HG02763 (cell line): ENCODE data around the gene FAIM2.

Experiments
- ATAC-seq: cut with Tn5 transposase; IDR thresholded peaks from one replicate; pipeline ENCODE4 v1.9.1; 2021; ENCODE audit warnings: mild to moderate bottlenecking, moderate library complexity; ENCODE audit not compliant: unreplicated experiment

FAIM2 gene

DNA sequence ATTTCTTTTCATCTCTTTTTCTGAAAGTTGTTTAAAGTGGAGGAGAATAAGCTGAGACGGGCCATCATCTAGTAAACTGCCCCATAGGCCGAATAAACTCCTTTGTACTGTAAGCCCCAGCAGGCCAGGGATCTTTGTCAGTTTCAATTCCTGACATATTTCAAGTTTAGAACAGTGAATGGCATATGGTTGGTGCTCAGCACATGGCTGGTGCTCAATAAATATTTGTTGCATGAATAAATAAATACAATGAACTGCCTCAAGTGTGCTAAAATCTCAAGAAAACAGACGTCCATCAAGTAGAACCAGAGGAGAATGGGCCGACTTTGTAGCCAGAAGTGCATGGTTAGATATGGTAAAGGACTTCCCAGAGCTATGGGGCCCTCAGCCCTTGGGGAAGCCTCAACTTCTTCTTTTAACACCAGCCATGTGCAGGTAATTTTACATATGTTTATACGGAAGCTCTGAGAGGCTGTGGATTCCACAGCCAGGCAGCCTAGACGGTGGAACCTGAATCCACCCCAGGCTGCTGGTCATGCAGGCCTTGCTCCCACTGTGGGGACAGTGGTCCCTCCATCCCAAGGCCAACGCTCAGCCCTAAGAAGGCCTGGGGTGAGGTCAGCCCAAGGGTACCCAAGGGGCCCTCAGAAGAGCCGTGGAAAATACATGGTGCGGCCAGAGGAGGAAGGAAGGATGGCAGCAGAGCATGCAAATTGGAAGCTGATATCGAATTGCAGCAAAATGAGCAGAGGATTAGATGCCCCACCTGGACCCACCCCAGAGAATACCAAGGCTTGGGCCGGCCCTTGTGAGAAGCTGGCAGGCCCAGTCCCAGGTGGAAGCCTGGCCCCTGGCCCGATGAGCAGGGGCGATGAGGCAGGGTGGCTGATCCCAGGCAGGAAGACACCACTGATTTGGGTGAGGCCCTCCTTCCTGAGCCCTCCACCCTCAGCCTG, 38.1 kb upstream of the FAIM2 start:
- ATAC-seq: no peak

DNA sequence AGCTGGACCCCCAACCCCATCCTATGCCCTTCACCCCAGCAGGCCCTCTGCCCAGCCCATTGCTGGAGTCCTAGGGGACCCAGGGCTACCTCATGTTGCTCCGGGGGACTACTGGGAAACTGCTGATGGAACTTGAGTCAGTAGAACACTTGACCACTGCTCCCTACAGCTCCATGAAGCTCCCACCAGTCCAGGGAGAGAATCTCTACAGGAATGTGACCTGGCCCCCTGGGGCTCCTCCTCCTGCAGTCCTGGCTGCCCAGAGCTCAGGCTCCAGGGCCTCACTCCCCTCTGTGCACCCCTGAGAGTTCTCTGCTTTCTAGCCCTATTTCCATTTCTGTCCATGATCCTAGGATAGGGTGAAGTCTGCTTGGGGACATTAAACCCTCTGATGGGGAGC, 36.0 kb upstream of the FAIM2 start:
- ATAC-seq: no peak

DNA sequence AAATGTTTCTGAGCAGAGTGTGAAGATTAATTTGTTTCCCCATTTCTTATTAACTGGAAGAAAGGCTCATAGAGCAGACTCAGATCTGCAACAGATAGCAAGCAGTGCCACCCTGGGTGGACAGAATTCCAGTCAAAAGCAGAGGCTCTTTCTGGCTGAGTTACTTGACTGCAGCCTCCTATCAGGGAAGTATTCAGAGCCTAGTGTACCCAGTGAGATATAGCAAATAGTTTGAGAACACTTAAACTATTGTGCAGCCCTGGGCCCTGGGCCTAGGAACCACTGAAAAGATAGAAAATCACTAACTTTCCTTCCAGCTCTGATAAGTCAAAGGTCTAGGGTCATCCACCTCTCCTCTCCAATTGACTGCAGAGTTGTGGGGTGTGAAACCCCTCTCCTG, 35.6 kb upstream of the FAIM2 start:
- ATAC-seq: no peak

DNA sequence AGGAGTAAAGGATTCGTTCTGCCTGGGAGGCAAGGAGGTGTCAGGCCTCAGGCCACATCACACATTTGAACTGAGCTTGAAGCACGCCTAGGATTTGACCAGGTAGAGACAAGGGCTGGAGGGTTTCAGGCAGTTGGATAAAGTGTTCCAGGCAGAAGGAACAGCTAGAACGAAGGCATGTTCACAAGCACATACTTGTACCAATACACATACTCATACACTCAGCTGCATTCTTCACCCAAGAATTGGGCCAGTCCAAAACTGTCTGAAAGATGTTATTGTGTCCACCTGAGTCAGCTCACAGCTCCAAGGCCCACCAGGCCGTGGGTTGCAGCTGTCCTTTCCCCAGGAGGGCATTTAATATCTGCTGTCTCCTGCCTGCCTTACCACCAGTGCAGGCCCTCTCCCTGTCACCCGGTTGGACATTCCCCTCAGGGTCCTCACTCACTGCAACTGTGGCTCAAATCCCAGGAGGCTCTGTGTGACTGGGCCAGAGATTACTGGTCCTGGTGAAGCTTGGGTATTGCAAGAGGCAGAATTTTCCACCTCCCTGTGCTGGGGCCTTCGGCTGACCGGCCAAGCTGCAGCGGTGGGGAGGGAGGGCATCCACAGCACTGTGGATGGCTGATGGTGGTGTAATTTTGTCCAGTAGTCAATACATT, 34.1 kb upstream of the FAIM2 start:
- ATAC-seq: no peak

DNA sequence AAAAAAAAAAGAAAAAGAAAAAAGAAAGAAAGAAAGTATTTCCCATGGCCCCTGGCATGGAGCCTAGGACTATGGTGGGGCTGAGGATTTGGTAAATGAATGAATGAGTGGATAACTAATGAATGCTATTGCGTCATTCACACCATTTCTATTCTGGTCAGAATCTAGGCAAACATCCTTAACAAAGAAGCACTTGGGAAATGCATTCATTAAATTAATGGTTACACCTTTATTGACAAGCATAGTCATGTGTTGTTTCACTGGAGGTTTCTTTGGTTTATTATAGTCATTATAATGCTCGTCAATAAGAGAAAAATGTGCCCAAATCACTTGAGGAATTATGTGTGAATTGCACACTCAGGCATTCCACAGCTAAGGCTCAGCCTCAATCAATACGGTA, 33.2 kb upstream of the FAIM2 start:
- ATAC-seq: no peak

DNA sequence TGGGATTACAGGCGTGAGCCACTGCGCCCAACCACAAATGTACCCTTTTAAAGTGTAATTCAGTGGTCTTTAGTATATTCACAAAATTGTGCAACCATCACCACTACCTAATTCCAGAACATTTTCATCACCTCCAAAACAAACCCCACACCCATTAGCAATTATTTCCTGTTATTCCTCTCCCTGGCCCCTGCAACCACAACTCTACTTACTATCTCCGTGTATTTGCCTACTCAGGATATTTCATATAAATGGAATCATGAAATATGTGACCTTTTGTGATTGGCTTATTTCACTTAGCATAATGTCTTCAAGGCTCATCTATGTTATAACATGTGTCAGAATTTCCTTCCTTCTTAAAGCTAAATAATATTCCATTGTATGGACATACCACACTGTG, 30.8 kb upstream of the FAIM2 start:
- ATAC-seq: no peak

DNA sequence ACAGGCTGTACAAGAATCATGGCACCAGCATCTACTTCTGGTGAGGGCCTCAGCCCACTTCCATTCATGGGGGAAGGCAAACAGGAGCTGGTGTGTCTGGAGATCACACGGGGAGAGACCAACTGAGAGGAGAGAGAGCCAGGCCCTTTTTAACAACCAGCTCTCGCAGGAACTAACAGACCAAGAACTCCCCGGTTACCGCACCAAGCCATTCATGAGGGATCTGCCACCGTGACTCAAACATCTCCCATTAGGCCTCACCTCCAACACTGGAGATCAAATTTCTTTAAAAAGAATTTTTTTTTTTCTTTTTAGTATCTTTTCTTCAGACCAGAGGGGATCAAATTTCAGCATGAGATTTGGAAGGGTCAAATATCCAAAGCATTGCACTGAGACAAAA, 30.1 kb upstream of the FAIM2 start:
- no peak for ATAC-seq

DNA sequence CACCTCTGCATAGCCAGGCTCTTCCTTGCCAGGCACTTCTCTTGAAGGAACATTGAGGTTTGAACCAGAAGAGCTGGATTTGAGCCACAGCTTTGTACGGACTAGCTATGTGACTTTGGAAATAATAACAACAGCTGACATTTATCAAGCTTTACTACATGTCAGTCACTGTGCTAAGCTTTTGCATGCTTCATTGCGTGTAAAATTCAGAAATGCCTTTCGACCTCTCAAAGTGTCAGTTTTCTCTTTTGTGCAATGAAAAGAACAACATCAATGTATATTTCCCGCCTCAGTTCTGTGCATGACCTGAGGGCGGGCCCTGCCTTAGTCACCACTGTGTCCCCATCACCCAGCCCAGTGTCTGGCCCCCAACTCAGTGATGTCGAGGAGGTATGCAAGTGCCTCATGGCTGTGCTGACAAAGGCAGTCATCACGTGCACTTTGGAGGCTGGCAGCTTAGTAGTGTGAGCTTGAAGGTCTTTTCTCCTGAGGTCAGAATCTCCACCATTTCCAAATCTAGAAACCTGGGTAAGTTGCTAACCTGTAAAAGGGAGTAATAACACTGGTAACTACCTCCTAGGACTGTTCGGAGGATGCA, 28.9 kb upstream of the FAIM2 start:
- ATAC-seq: no peak

DNA sequence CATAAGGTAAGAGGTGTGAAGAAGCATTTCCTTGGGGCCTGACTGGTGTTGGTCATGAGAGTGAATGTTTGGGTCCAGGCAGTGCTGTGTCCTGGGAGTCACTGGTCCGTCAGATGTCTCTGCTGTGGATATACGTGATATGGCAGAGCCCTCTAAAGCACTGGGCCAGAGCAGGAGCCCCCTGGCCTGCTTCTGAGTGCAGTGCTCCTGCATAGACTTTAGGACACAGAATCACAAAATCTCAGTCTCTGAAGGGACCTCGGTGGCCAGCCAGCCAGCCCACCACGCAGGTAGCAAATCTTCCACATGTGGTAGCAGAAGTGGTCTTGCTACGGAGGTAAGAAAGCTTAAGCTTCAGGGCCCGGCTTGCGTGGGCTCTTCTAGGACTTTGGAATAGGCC, 28.3 kb upstream of the FAIM2 start:
- no peak for ATAC-seq

DNA sequence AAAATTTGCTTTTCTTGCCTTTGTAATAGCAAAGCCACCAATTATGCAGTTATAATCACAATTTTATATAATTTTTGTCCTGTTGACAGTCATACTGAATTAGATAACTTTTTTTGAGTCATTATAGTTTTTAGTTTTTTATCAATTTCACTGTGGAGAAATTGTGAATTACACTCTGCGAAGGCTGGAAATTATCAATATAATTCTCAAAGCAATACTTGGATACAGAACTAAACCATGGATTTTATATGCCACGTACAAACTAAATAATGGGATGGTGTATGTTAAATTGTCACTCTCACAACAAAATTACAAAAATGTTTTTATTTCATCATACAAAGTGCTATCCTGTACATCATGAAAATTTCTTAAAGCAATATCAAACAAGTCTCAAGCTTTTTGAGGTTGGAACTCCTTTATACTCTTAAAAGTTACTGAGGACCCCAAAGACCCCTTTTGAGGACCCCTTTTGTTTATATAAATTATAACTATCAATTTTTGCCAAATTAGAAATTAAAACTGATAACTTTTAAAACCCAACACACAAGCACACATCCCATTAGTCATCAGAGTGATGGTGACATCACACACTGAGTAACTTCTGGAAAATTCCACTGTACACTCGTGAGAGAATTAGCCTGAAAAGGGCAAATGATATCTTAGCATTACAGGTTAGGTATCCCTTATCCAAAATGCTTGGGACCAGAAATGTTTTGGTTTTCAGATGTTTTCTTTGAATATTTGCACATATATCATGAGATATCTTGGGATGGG, 27.0 kb upstream of the FAIM2 start:
- ATAC-seq: no peak

DNA sequence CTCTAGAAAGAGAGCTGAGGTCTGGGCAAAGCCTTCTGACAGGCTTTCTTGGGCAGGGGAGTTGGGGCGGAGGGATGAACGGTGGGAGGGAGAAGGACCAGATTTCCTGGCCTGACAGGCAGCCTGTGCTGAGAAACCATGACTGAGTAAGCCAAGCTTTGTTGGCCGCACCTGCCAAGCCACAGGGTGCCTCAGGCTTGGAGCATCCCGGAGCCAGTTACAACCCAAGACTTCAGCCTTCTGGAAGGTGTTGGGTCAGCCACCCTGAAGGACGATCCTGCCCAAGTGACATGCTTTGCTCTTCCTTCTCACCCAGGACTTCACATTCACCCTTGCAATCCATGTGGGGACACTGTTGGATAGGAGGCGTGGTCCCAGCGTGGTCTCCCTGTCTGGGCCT, 25.9 kb upstream of the FAIM2 start:
- ATAC-seq: no peak

DNA sequence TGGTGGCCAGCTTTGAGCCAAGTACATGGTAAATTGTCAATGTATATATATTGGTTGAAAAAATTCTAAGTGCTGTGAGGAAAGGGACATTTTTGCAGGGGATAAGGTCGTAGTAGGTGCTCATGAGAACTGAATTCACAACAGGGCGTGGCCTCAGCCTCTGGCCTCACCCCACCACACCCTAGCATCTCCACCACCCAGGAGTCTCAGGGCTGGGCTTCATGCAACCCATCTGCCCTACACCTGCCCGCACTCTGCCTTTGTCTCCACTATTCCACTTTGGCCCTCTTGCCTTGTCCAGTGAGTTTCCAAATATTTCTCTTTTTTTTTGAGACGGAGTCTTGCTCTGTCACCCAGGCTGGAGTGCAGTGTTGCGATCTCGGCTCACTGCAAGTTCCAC, 24.8 kb upstream of the FAIM2 start:
- no peak for ATAC-seq

DNA sequence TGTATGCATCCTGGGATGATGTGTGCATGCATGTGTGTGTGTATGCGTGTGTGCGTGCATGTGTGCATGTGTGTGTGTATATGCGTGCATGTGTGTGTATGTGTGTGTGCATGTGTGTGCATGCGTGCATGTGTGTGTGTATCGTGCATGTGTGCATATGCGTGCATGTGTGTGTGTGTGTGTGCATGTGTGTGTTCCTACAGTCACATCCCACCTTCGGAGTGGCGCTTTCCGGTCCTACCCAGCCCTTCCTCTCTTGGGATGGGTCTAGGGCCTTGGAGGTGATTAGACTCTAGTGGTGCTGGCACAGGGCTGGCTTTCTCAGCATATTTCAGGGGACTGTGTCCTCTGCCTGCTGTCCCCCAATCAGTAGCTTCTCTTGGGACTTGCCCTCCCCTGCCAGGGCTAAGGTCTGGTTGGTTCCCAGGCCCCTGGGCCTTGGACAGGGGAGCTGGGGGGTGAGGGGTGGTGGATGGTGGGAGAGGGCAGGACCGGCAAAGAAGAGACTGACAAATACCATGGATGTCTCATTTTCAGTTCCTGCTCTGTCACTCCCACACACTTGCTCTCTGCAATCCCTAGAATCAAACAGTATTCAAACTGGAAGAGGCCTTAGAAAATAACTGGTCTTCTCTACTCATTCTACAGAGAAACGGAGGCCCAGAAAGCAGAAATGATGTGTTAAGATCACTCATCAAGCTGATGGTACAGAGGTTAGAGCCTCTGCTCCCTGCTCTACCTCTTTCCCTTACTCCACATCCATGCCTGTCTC, 21.9 kb upstream of the FAIM2 start:
- ATAC-seq: no peak

DNA sequence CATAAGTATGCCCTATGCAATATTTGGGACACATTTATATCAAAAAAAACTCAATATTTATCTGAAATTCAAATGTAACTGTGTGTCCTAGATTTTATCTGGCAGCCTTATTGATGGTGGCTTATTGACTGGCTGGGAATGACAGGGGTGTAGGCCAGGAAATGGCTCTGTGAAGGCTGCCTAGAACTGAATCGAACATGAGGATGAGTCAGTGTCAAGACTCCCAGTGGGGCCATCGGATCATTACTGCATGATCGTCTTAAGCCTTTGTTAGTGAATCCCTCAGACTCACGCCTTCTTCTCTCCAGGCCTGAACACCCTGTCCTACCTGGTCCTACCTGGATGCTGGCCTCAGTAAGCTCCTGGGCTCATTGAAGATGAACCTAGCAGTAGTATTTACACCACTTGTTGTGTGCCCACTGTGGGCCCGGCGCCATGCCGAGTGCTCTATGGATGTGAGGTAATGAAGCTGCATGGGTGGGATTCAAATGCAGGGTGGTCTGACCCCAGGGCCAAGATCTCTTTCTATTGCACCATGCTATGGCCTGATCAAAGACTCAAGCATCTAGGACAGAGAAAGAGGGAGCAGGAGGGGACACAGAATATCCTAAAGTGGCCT, 21.0 kb upstream of the FAIM2 start:
- ATAC-seq: no peak

DNA sequence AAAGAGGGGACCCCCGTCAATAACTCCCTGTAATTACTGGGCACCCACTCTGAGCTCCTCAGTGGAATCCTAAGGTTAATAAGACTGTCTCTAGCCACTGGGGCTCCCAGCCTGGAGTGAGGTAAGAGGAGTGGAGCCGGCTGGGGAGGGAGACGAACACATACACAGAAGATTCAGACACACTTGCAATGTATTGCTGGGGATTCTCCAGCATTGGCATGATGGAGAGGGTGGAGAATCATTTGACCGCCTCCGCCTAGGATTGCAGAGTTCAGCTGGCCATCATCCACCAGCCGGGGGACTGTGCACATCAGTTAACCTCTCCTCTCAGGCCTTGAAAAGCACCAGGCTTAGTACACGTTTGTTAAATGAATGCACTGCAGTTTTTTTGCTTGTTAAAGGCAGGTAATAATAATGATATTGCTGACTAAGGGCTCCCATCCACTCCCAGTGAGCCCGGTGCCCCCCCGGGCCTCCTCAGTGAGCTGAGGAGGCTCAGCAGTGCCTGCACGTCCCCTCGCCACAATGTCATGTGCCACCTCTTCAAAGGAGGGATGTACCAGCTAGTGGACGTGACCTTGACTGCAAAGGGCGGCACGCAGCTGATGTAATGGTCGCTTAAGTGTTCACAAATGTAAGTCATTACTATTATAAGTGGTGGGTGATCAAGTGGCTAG, 20.3 kb upstream of the FAIM2 start:
- no peak for ATAC-seq

DNA sequence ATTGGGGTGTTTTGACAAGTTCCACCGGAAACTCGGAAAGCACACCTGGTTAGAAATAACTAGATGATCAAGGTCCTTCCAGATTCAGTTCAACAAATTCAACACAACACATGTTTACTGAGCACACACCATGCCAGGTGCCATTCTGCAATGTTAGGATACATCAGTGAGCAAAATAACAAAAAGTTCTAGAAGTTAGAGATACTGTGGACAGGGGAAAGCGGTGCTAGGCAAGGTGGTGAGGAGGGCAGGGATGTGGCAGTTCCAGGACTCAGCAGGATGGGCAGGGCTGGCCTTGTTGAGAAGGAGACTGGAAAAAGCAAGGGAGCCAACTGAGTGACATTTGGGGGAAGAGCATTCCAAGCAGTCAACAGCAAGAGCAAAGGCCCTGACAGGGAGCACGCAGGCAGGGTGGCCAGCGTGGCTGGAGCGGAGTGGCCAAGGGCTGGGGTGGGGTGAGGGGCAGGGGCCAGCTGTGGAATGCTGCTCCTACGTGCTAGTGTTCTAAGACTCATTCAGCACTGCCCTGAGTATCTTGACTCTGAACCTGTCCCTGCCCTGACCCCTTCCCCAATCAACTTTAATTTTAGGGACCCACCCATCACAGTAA, 19.4 kb upstream of the FAIM2 start:
- ATAC-seq: no peak

DNA sequence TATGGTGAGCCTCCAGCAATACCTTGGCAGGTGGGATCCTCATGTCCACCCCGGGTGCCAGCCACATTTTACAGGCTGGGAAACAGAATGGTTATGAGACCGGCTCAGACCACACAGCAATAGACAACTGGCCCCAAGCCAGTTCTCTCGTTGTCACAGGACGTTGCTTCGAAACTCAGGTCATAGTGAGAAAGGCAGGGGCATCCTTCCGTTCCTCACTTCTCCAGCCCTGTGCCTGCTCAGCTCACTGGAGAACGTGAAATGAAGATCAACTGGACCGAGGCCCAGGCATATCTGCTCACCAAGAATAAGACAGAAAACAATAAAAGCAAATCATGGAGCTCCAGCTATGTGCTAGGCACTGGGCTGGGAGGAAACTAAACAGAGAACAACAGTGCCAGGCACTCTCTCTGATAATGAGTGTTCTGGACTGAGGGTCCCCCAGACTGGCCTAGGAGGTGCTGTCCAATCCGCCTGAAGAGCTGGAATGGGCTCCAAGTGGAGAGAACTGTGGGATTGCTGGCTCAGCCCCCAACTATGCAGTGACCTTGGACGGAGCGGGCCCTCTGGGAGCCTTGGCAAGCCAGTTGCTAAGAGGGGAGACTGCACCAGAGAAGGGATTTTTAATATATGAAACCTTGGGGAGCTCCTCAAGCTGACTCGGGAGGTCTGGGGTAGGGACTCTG, 18.8 kb upstream of the FAIM2 start:
- ATAC-seq: no peak

DNA sequence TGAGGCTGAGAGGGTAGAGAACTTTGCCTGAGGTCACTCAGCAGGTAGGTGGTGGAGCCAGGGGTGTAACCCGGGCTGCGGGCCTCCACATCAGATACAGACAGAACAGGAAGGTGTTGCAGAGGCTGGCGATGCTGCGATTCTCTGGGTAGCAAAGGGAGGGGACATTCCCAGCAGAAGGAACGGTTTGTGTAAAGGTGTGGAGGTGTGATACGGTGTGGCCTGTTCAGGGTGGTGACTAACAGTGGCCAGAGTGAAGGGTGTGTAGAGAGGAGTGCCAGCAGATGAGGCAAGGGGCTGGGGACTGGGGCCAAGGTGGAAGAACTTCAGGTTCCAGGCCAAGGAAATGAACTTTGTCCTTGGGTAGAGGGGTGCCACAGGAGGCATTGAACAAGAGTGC, 18.2 kb upstream of the FAIM2 start:
- ATAC-seq: no peak

DNA sequence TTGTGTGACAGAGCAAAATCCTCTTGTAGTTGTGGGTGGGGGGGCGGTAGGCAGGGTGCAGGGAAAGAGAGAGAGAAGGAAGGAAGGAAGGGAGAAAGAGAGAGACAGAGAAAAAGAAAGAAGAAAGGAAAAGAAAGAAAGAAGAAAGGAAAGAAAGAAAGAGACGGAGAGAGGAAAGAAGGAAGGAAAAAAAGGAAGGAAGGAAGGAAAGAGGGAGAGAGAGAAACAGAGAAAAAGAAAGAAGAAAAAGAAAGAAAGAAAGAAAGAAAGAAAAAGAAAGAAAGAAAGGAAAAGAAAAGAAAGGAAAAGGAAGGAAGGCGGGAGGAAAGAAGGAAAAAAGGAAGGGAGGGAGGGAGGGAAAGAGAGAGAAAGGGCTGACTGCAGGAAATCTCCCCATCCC, 17.6 kb upstream of the FAIM2 start:
- ATAC-seq: no peak
